Measurements from ENCODE around the gene RCSD1.

Gene RCSD1

DNA sequence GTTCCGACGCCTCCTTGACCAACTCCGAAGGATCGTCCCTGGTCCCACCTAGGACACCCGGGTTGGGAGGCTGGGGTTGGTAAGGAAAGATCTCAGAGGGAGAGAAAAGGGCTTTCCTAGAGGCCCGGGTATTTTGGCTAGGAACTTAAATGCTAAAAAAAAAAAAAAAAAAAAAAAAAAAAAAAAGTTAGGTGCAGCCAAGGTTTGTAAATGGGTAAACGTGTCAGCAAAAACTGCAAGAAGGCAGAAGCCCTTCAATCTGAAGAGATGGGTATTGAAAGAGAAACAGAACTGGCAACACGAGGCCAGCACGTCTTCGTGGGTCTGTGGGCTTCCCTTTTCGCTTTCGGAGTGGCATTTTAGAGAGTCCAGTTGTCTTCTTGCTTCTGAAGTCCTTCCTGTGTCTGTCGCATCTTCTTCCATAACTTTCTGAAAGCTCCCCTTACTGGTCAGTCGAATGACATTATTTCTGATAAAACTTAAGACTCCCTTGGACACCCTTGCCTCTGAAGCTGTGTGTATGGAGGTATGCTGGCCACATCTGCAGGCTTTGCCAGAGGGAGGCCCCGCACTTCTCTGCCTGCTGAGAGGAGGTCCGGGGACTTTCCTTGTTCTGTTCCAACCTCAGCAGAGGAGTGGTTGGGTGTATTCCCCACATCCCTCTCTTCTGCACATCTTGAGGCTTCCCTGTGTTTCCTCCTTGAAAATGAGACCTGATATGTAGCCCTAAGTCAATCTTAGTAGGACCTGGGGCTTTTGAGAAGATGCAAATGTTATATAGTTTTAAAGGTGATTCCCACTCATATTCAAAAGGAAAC, 745 bp downstream of the RCSD1 start:
- no peak overlapping the region for H3K4me3 ChIP-seq (IDR thresholded peaks at IDR 0.05; ENCODE audit: insufficient read depth, low read depth, low read length)
- peaks cover 65% of the 10 kb centered on the region for H3K79me2 ChIP-seq (ENCODE audit: insufficient read depth, low read depth)
- H3K27ac ChIP-seq, result peak overlapping the region; percentile 95
- peaks cover 12% of the 10 kb centered on the region; the same call in 1 of the 2 replicates for H3K36me3 ChIP-seq (ENCODE audit: insufficient read depth)
- H3K4me1 ChIP-seq (ENCODE audit: low read depth, poor library complexity, severe bottlenecking), result peaks cover 86% of the 10 kb centered on the region
- H3K27me3 ChIP-seq (ENCODE audit: insufficient read depth, low read depth), result no peaks in the 10 kb centered on the region
- H4K20me1 ChIP-seq (ENCODE audit: insufficient read depth), result no peaks in the 10 kb centered on the region
- TF ChIP-seq, protein P1, sequence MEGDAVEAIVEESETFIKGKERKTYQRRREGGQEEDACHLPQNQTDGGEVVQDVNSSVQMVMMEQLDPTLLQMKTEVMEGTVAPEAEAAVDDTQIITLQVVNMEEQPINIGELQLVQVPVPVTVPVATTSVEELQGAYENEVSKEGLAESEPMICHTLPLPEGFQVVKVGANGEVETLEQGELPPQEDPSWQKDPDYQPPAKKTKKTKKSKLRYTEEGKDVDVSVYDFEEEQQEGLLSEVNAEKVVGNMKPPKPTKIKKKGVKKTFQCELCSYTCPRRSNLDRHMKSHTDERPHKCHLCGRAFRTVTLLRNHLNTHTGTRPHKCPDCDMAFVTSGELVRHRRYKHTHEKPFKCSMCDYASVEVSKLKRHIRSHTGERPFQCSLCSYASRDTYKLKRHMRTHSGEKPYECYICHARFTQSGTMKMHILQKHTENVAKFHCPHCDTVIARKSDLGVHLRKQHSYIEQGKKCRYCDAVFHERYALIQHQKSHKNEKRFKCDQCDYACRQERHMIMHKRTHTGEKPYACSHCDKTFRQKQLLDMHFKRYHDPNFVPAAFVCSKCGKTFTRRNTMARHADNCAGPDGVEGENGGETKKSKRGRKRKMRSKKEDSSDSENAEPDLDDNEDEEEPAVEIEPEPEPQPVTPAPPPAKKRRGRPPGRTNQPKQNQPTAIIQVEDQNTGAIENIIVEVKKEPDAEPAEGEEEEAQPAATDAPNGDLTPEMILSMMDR (conservative IDR thresholded peaks at IDR 0.05; ENCODE audit: low read depth, low read length), result no peak
- H2AFZ ChIP-seq (ENCODE audit: low read depth), result peak overlapping the region; percentile 56
- H3K9ac ChIP-seq, result peak overlapping the region; percentile 97
- H3K4me2 ChIP-seq, result peak overlapping the region; percentile 85

GRCh38 chr1:167631386-167631935, 1.4 kb downstream of the RCSD1 start:
- Histone ChIP-seq H3K36me3 (ENCODE audit: insufficient read depth) (peaks cover 12% of the 10 kb centered on the region; the same call in 1 of the 2 replicates), H3K4me3 (IDR thresholded peaks at IDR 0.05; ENCODE audit: insufficient read depth, low read depth, low read length) (no peak overlapping the region), H3K4me1 (ENCODE audit: low read depth, poor library complexity, severe bottlenecking) (peaks cover 91% of the 10 kb centered on the region), H3K79me2 (ENCODE audit: insufficient read depth, low read depth) (peaks cover 72% of the 10 kb centered on the region), H3K27me3 (ENCODE audit: insufficient read depth, low read depth) (no peaks in the 10 kb centered on the region), H3K27ac (peak overlapping the region; percentile 95), H3K9ac (peak overlapping the region; percentile 97; the same call in 1 of the 2 replicates), H3K4me2 (peak overlapping the region; percentile 85), H4K20me1 (ENCODE audit: insufficient read depth) (no peaks in the 10 kb centered on the region), H2AFZ (ENCODE audit: low read depth) (no peak overlapping the region)
- TF ChIP-seq, protein P1 (conservative IDR thresholded peaks at IDR 0.05; ENCODE audit: low read depth, low read length), result no peak

DNA sequence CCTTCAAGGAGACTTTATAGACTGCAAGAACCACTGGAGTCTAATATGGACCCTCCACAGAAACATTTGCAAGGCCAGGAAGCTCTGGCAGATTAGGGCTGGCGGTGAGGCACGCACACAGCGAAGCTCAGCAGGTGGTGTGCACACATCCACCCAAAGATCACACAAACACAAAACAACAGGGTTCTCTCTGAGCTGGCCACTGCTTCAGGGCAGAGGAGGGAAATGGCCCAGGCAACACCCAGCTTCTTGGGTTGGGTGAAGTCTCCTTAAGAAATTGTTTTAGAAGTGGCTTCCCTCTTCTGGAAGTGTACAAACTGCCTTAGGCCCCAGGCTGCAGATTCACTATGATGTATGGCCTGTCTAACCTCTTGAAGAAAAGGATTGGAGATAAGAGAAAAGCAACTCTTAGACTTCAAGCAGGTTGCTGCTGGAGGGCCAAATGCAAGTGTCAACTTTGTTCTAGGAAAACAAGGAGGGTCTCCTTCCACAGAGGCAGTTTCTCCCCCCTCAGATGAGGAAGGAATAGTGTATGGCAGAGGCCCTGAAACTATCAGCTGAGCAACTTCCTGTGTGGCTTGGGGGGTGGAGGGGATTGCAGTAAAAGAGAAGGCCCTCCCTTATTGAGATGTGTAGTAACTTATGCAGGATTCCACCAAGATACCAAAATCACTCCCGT, 2.0 kb downstream of the RCSD1 start:
- H3K9ac ChIP-seq, result peak overlapping the region; percentile 97; the same call in 1 of the 2 replicates
- H4K20me1 ChIP-seq (ENCODE audit: insufficient read depth), result no peaks in the 10 kb centered on the region
- no peak overlapping the region for H3K4me3 ChIP-seq (IDR thresholded peaks at IDR 0.05; ENCODE audit: insufficient read depth, low read depth, low read length)
- no peaks in the 10 kb centered on the region for H3K27me3 ChIP-seq (ENCODE audit: insufficient read depth, low read depth)
- H3K79me2 ChIP-seq (ENCODE audit: insufficient read depth, low read depth), result peaks cover 78% of the 10 kb centered on the region
- H2AFZ ChIP-seq (ENCODE audit: low read depth), result no peak overlapping the region
- H3K36me3 ChIP-seq (ENCODE audit: insufficient read depth), result peaks cover 12% of the 10 kb centered on the region; the same call in 1 of the 2 replicates
- peaks cover 91% of the 10 kb centered on the region for H3K4me1 ChIP-seq (ENCODE audit: low read depth, poor library complexity, severe bottlenecking)
- peak overlapping the region; percentile 95 for H3K27ac ChIP-seq
- TF ChIP-seq, protein P1 (conservative IDR thresholded peaks at IDR 0.05; ENCODE audit: low read depth, low read length), result no peak
- peak overlapping the region; percentile 85 for H3K4me2 ChIP-seq

- Histone ChIP-seq H3K4me3 (IDR thresholded peaks at IDR 0.05; ENCODE audit: insufficient read depth, low read depth, low read length) (no peak overlapping the region), H3K27me3 (ENCODE audit: insufficient read depth, low read depth) (no peaks in the 10 kb centered on the region), H3K36me3 (ENCODE audit: insufficient read depth) (peaks cover 12% of the 10 kb centered on the region; the same call in 1 of the 2 replicates), H2AFZ (ENCODE audit: low read depth) (no peak overlapping the region), H4K20me1 (ENCODE audit: insufficient read depth) (no peaks in the 10 kb centered on the region), H3K9ac (no peak overlapping the region), H3K4me1 (ENCODE audit: low read depth, poor library complexity, severe bottlenecking) (peaks cover 91% of the 10 kb centered on the region), H3K27ac (peak overlapping the region; percentile 1; the same call in 1 of the 2 replicates), H3K4me2 (peak overlapping the region; percentile 85), H3K79me2 (ENCODE audit: insufficient read depth, low read depth) (peaks cover 88% of the 10 kb centered on the region)
- TF ChIP-seq, protein P1 (conservative IDR thresholded peaks at IDR 0.05; ENCODE audit: low read depth, low read length), result no peak
Measured at GRCh38 chr1:167633258-167633944, 3.4 kb downstream of the RCSD1 start.
